Sigmoid colon (tissue), 7 donors: ENCODE data around the gene LARP4B. TPM values are rescaled to one million over a fixed set of nuclear protein-coding genes. Genes with fewer than 3 reads are reported as not detected.

Experiments
- DNase-seq: peaks from one replicate; pipeline ENCODE4 v3.0.0-alpha.2; 2019
- H3K27ac ChIP-seq, 4 donors: fragments of 200-600 bp; sonication (generic); one replicate each; pipeline ENCODE4 v1.5.1; 2016 to 2019; ENCODE audit warnings: mild to moderate bottlenecking in 1 of 4
- H3K27me3 ChIP-seq, 3 donors: fragments of 200-600 bp; sonication (generic); one replicate each; pipeline ENCODE4 v1.5.1; 2019; ENCODE audit warnings: mild to moderate bottlenecking in 1 of 3
- H3K36me3 ChIP-seq, 4 donors: fragments of 200-600 bp; sonication (generic); one replicate each; pipeline ENCODE4 v1.5.1; 2016 to 2019
- H3K4me1 ChIP-seq, 4 donors: fragments of 200-600 bp; sonication (generic); one replicate each; pipeline ENCODE4 v1.5.1; 2017 to 2019
- H3K4me3 ChIP-seq, 4 donors: fragments of 200-600 bp; sonication (generic); one replicate each; pipeline ENCODE4 v1.5.1; 2017 to 2019; ENCODE audit warnings: mild to moderate bottlenecking in 2 of 4, moderate library complexity in 1 of 4
- H3K9me3 ChIP-seq, 4 donors: fragments of 200-600 bp in 3 of 4; sonication (generic) in 3 of 4; one replicate each; pipeline versions ENCODE4 v1.5.1 to v1.6.1; 2013 to 2019
- EP300 ChIP-seq, 4 donors: sonication (generic); formaldehyde crosslinking; IDR thresholded peaks; one replicate each; pipeline ENCODE4 v1.6.1; 2017; ENCODE audit warnings: antibody characterized with exemption in 4 of 4
- POLR2A ChIP-seq, 2 donors: fragments of 450-650 bp; IDR thresholded peaks; one replicate each; pipeline ENCODE4 v1.6.1; 2016; ENCODE audit warnings: antibody characterized with exemption in 2 of 2, mild to moderate bottlenecking in 2 of 2, moderate library complexity in 2 of 2
- POLR2AphosphoS5 ChIP-seq, 4 donors: sonication (generic); formaldehyde crosslinking; IDR thresholded peaks; one replicate each; pipeline ENCODE4 v1.6.1; 2017; ENCODE audit warnings: antibody characterized with exemption in 4 of 4
- WGBS, 2 donors: extraction: QIAGEN DNeasy Blood & Tissue Kit; methylation state at CpG; one replicate each; pipeline ENCODE4 v1.1.7; 2013; 5-methylcytosine and 5-hydroxymethylcytosine counted together
- intact Hi-C: fragments of 100-400 bp; cut with DNase I; formaldehyde crosslinking; loops from one replicate; pipeline ENCODE4 v1.15.1; 2023
- polyA plus RNA-seq, 3 donors: library from polyadenylated mRNA; stranded (reverse); fragments of 200-250 nt; gene quantifications; one replicate each; pipeline ENCODE4 v1.2.3, GENCODE V29; 2013
- total RNA-seq, 4 donors: library from RNA; depleted of rRNA; stranded (reverse); fragments of >200 nt; gene quantifications; one replicate each; pipeline ENCODE4 v1.1.0, GENCODE V29; 2016
- TF ChIP-seq, protein P1 (sequence below), 4 experiments: fragments of 450-650 bp in 3 of 4; fragments of 200-600 bp in 1 of 4; IDR thresholded peaks; one replicate each; pipeline ENCODE4 v1.5.1; 2016 to 2019; ENCODE audit warnings: antibody characterized with exemption in 4 of 4, mild to moderate bottlenecking in 3 of 4, moderate library complexity in 2 of 4
- donor health status: healthy with polysubstance abuse.
- donor health status: Bipolar disorder and iron deficiency.
- donor health status: healthy.

Gene LARP4B
- total and polyA plus RNA-seq, 7 donors: 11.4 to 57.6 (median 31.9) TPM

DNA sequence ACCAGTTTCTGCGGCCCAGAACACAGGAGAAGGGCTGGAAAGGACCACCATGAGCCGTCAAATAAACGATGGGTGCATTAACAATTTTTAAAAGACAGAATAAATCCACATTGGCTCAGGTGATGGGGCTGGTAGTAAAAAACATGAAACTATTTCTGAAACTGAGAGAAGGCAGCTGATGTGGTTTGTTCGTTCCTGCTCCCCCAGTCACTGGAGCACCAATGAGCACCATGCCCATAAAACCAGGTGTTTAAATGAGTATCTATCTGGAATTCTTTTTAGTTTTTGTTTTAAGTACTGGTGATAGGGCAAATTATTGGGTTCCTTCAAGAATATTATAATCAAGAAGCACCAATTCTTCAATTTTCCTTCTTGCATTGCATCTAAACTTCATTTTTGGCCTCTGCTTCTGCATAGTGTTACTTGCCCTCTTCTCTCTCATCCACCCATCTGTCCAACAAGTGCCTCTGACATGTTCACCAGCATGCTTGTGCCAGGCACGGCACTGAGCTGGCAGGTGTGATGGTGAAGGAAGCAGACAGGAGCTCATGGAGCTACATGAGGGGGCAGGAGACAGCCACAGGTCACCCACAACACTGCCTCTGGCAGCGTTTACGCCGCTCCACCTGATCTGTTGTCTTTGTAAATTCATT is 65.5 kb downstream of the LARP4B start:
- intact Hi-C loops: no loop called here
- no peak overlapping the region for H3K4me3 ChIP-seq
- TF ChIP-seq EP300 (IDR thresholded peaks at IDR 0.05): no peak
- TF ChIP-seq, protein P1, sequence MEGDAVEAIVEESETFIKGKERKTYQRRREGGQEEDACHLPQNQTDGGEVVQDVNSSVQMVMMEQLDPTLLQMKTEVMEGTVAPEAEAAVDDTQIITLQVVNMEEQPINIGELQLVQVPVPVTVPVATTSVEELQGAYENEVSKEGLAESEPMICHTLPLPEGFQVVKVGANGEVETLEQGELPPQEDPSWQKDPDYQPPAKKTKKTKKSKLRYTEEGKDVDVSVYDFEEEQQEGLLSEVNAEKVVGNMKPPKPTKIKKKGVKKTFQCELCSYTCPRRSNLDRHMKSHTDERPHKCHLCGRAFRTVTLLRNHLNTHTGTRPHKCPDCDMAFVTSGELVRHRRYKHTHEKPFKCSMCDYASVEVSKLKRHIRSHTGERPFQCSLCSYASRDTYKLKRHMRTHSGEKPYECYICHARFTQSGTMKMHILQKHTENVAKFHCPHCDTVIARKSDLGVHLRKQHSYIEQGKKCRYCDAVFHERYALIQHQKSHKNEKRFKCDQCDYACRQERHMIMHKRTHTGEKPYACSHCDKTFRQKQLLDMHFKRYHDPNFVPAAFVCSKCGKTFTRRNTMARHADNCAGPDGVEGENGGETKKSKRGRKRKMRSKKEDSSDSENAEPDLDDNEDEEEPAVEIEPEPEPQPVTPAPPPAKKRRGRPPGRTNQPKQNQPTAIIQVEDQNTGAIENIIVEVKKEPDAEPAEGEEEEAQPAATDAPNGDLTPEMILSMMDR (IDR thresholded peaks at IDR 0.05): no peak
- TF ChIP-seq POLR2A (IDR thresholded peaks at IDR 0.05): no peak
- no peak for TF ChIP-seq POLR2AphosphoS5 (IDR thresholded peaks at IDR 0.05)
- DNase-seq: no peak
- H3K9me3 ChIP-seq: no peaks in the 10 kb centered on the region
- no peaks in the 10 kb centered on the region for H3K27me3 ChIP-seq
- peaks cover 0 to 30% (median 8%) of the 10 kb centered on the region in 4 donors for H3K36me3 ChIP-seq
- peaks cover 0 to 7% (median 0%) of the 10 kb centered on the region in 4 donors for H3K4me1 ChIP-seq
- WGBS, 2 donors: 96 to 97% methylated on average over 8 of the region's 8 CpGs
- no peak overlapping the region for H3K27ac ChIP-seq

DNA sequence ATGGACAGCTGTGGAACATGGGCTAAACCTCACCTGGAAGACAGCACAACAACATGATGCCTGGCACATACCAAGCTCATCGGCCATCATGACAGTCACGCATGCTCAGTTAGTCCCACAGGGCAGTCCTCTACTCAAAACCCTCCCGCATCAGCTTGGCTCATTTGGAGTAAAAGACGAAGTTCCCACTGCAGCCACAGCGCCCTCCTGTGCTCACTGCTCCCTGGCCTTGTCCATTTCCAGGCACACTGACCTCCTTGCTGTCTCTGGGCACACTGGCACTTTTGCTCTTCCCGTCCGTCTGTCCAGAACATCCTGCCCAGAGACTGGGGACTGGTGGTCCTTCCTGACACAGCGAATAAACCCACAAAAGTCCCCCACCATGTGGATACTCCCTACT is 66.2 kb downstream of the LARP4B start:
- no peaks in the 10 kb centered on the region for H3K9me3 ChIP-seq
- DNase-seq: no peak
- H3K36me3 ChIP-seq: peaks cover 0 to 38% (median 8%) of the 10 kb centered on the region in 4 donors
- H3K4me1 ChIP-seq: peaks cover 0 to 7% (median 0%) of the 10 kb centered on the region in 4 donors
- intact Hi-C loops: no loop called here
- TF ChIP-seq POLR2A (IDR thresholded peaks at IDR 0.05): no peak
- TF ChIP-seq, protein P1 (IDR thresholded peaks at IDR 0.05): no peak
- no peak for TF ChIP-seq EP300 (IDR thresholded peaks at IDR 0.05)
- TF ChIP-seq POLR2AphosphoS5 (IDR thresholded peaks at IDR 0.05): no peak
- H3K4me3 ChIP-seq: no peak overlapping the region
- no peak overlapping the region for H3K27ac ChIP-seq
- H3K27me3 ChIP-seq: no peaks in the 10 kb centered on the region
- WGBS, 2 donors: 94 to 97% methylated on average over 8 of the region's 8 CpGs

DNA sequence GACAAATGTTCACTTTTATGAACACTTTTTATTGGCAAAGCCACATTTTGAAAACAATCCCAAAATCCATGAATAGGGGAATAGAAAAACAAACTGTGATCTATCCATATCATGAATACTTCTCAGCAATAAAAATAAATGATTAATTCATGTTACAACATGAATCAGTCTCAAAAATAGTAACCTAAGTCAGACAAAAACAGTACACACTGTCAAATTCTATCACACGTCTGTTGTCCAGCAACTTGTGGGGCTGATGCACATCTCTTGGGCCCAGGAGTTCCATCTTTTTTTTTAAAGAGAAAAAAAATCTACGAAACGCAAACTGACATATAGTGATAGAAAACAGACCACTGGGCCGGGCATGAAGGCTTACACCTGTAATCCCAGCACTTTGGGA is 71.0 kb downstream of the LARP4B start:
- intact Hi-C loops: no loop called here
- Histone ChIP-seq H3K27me3 (no peaks in the 10 kb centered on the region), H3K27ac (no peak overlapping the region), H3K4me1 (peaks cover 0 to 17% (median 16%) of the 10 kb centered on the region in 4 donors), H3K9me3 (no peaks in the 10 kb centered on the region), H3K36me3 (peaks cover 0 to 38% (median 8%) of the 10 kb centered on the region in 4 donors), H3K4me3 (no peak overlapping the region)
- TF ChIP-seq, protein P1 (IDR thresholded peaks at IDR 0.05): no peak
- TF ChIP-seq POLR2AphosphoS5 (IDR thresholded peaks at IDR 0.05) (no peak), POLR2A (IDR thresholded peaks at IDR 0.05) (no peak), EP300 (IDR thresholded peaks at IDR 0.05) (no peak)
- DNase-seq: no peak
- 92 to 93% methylated on average over 4 of the region's 4 CpGs for WGBS, 2 donors

GRCh38 chr10:856416-857157 is 74.9 kb downstream of the LARP4B start:
- 70 to 89% methylated on average over 11 of the region's 11 CpGs for WGBS, 2 donors
- H3K27ac ChIP-seq: peak overlapping the region in 2 of 4 donors; percentile 22 to 23
- TF ChIP-seq, protein P1 (IDR thresholded peaks at IDR 0.05): no peak
- TF ChIP-seq POLR2A (IDR thresholded peaks at IDR 0.05) (no peak), POLR2AphosphoS5 (IDR thresholded peaks at IDR 0.05) (no peak), EP300 (IDR thresholded peaks at IDR 0.05) (no peak)
- peaks cover 0 to 13% (median 0%) of the 10 kb centered on the region in 4 donors for H3K36me3 ChIP-seq
- H3K4me3 ChIP-seq: no peak overlapping the region
- intact Hi-C loops: no loop called here
- H3K4me1 ChIP-seq: peaks cover 0 to 20% (median 18%) of the 10 kb centered on the region in 4 donors
- no peak for DNase-seq
- H3K9me3 ChIP-seq: no peaks in the 10 kb centered on the region
- H3K27me3 ChIP-seq: no peaks in the 10 kb centered on the region
